Osteocyte (in vitro differentiated cells): ENCODE data around the gene PSMB5. TPM values are rescaled to one million over a fixed set of nuclear protein-coding genes. Genes with fewer than 3 reads are reported as not detected.

Experiments
- DNase-seq: peaks from one replicate; pipeline ENCODE4 v3.0.0; 2021; ENCODE audit warnings: mixed read lengths; ENCODE audit not compliant: unreplicated experiment; ENCODE audit errors: extremely low spot score
- H3K27ac Mint-ChIP-seq: one replicate; pipeline ENCODE4 v1.8.0; 2021; ENCODE audit warnings: mild to moderate bottlenecking, mixed read lengths; ENCODE audit not compliant: unreplicated experiment
- H3K27me3 Mint-ChIP-seq: one replicate; pipeline ENCODE4 v1.8.0; 2021; ENCODE audit warnings: mixed read lengths; ENCODE audit not compliant: unreplicated experiment
- H3K36me3 Mint-ChIP-seq: one replicate; pipeline ENCODE4 v1.8.0; 2021; ENCODE audit warnings: mixed read lengths; ENCODE audit not compliant: unreplicated experiment
- H3K4me1 Mint-ChIP-seq: one replicate; pipeline ENCODE4 v1.8.0; 2021; ENCODE audit warnings: mixed read lengths; ENCODE audit not compliant: unreplicated experiment
- H3K4me3 Mint-ChIP-seq: one replicate; pipeline ENCODE4 v1.8.0; 2021; ENCODE audit warnings: mild to moderate bottlenecking, moderate library complexity, mixed read lengths; ENCODE audit not compliant: unreplicated experiment
- H3K9me3 Mint-ChIP-seq: one replicate; pipeline ENCODE4 v1.8.0; 2021; ENCODE audit warnings: mixed read lengths; ENCODE audit not compliant: unreplicated experiment
- total RNA-seq: library from RNA; stranded (reverse); gene quantifications from 2 replicates; pipeline ENCODE4 v1.2.1, GENCODE V29; 2021
- TF ChIP-seq, protein P1 (sequence below): fragments of 200-600 bp; sonication (generic); IDR thresholded peaks from 2 replicates; pipeline ENCODE4 v1.5.0; 2021; ENCODE audit warnings: antibody characterized with exemption, mild to moderate bottlenecking, moderate library complexity

Gene PSMB5
- total RNA-seq, 1 donor from 2014 or later, result 147 TPM

DNA sequence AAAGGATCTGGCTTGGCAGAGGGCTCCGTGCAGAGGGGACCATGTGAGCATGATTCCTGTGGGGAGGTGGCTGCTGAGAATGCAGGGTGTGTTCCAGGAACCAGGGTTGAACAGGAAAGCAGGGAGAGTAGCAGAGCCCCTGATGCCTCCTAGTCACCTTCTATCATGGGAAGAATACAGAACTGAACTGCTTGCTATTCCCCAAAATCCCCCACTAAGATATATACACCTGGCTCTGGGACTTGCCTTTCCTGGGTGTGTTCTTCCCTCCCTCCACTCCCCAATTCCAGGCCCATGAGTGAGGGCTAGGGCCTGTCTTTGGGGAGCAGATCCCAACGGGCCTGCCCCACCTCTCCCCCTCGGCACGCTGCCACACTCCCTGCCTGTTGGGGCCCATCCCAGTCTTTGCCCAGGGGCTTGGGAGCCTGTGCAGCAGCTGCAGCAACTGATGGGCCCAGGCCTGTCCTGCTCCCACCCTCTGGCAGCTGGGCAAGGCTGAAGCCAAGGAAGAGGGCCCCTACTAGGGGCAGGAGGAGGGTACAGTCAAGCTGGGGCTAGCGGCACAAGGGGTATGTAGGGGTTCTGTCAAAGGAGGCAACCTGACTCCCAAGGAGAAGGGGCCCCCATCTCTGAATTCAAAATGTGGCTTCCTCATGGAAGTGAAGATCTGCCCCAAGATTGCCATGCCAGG lies 55.6 kb downstream of the PSMB5 start:
- H3K27ac Mint-ChIP-seq, result peak overlapping the region; percentile 86
- no peak for DNase-seq
- H3K4me3 Mint-ChIP-seq, result peak overlapping the region; percentile 84
- H3K4me1 Mint-ChIP-seq, result peaks cover 58% of the 10 kb centered on the region
- TF ChIP-seq, protein P1, sequence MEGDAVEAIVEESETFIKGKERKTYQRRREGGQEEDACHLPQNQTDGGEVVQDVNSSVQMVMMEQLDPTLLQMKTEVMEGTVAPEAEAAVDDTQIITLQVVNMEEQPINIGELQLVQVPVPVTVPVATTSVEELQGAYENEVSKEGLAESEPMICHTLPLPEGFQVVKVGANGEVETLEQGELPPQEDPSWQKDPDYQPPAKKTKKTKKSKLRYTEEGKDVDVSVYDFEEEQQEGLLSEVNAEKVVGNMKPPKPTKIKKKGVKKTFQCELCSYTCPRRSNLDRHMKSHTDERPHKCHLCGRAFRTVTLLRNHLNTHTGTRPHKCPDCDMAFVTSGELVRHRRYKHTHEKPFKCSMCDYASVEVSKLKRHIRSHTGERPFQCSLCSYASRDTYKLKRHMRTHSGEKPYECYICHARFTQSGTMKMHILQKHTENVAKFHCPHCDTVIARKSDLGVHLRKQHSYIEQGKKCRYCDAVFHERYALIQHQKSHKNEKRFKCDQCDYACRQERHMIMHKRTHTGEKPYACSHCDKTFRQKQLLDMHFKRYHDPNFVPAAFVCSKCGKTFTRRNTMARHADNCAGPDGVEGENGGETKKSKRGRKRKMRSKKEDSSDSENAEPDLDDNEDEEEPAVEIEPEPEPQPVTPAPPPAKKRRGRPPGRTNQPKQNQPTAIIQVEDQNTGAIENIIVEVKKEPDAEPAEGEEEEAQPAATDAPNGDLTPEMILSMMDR, result no peak
- no peaks in the 10 kb centered on the region for H3K9me3 Mint-ChIP-seq
- H3K27me3 Mint-ChIP-seq, result no peaks in the 10 kb centered on the region
- peaks cover 20% of the 10 kb centered on the region for H3K36me3 Mint-ChIP-seq

DNA sequence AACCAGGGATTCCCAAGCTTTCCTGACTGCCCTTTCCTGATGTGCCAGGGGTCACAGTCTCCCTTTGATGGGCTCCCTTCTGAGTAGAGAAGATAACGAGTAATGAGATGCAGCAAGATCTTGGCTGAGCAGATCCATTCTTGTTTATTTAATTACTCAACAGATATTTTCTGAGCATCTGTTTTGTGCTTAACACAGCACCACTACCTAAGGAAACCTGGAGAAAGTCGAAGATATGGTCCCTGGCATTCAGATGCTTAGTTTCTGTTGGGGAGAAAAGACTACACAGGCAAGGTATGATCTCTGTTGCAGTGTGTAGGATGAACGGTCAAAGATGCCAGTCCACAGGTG lies 56.2 kb downstream of the PSMB5 start:
- Mint-ChIP-seq H3K27ac (peak overlapping the region; percentile 86), H3K9me3 (no peaks in the 10 kb centered on the region), H3K4me1 (peaks cover 65% of the 10 kb centered on the region), H3K4me3 (peak overlapping the region; percentile 84), H3K36me3 (peaks cover 27% of the 10 kb centered on the region), H3K27me3 (no peaks in the 10 kb centered on the region)
- no peak for DNase-seq
- TF ChIP-seq, protein P1, result no peak

DNA sequence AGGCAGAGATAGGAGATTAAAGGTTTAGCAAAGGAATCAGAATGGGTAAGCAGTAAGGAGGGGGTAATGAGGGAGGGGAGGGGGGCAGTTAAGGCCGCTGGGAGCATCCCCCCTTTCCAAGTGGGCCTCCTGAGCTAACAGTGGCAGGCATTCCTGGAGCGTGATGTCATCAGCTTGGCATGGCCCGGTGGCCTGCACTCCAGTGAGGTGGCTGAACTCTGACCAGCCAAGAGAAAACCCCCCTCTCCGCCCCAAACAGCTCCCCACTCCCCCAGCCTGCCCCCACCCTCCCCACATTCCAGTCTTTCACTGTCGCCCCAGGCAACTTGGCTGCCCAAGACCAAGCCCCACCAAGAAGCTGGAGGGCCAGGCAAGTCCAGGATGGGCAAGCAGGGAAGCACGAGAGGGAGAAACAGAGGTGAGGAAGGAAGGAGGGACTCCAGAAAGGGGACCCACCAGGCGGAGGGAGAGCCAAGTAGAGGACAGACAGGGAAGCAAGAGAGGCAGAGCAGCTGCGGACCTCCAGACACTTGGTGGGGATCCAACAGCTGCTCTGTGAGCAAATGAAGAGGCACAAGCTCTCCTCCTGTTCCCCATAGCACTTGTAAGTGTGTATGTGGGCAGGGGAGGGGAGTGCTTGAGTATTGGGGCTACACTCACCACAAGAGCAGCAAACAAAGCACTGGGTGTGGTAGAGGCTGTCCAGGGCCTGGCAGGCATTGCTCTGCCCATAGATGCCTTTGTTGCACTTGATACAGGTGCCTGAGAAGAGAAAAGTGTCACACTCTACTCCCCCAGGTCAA lies 56.8 kb downstream of the PSMB5 start:
- no peaks in the 10 kb centered on the region for H3K9me3 Mint-ChIP-seq
- peaks cover 31% of the 10 kb centered on the region for H3K36me3 Mint-ChIP-seq
- DNase-seq, result no peak
- peak overlapping the region; percentile 84 for H3K4me3 Mint-ChIP-seq
- H3K27me3 Mint-ChIP-seq, result no peaks in the 10 kb centered on the region
- H3K4me1 Mint-ChIP-seq, result peaks cover 69% of the 10 kb centered on the region
- peak overlapping the region; percentile 86 for H3K27ac Mint-ChIP-seq
- TF ChIP-seq, protein P1, result no peak

DNA sequence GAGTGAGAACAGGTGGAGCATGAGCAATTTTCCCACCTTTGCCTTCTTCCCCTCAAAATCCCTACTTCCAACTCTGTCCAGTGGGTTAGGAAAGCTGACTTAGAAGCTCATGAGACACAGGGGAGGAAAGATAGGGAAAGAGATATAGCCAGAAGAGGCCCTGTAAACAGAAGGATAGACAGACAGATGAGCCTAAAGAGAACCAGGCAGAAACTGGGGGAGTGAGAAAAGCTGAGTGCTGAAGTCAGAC lies 57.3 kb downstream of the PSMB5 start:
- Mint-ChIP-seq H3K36me3 (peaks cover 32% of the 10 kb centered on the region), H3K27ac (peak overlapping the region; percentile 86), H3K4me3 (peak overlapping the region; percentile 84), H3K27me3 (no peaks in the 10 kb centered on the region), H3K9me3 (no peaks in the 10 kb centered on the region), H3K4me1 (peaks cover 69% of the 10 kb centered on the region)
- TF ChIP-seq, protein P1, result no peak
- DNase-seq, result no peak

DNA sequence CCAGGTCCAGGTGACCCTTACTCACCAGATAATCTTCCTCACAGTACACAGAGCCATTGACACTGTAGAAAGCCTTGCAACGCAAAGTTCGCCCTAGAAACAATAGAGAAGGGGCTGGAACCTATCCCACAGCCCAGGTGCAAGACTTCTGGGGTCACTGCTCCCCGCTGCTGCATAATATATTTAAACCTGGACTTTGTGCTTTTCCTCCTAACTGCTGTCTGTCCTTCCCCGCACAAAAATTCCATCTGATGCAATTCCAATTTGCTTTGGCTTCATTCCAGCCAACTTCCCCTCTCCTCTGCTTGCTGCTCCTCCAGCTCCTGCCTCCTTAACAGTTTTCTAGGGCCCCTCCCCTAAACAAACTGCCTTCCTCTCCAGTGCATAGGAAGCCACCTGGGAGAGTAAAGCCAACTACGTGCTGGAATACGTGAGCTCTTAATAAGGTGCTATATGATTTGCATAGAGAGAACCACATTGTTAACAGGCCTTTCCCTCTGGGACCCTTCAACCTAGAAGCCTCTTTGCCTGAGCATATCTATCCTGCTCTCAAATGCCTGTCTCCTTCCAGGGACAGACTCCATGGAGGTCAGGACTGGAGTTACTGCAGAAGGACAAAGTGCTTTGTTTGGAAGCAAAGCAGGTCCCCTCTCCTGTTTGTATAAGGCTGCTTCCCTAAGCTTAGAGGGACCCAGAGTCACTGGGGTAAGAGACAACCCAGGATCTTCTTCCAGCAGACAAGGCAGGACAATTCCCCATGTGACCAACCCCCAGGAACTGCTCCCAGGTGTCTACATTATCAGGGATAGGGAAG lies 57.9 kb downstream of the PSMB5 start:
- TF ChIP-seq, protein P1, result no peak
- Mint-ChIP-seq H3K27ac (peak overlapping the region; percentile 86), H3K4me1 (peaks cover 69% of the 10 kb centered on the region), H3K36me3 (peaks cover 38% of the 10 kb centered on the region), H3K27me3 (no peaks in the 10 kb centered on the region), H3K9me3 (no peaks in the 10 kb centered on the region), H3K4me3 (peak overlapping the region; percentile 84)
- no peak for DNase-seq
